Panc1 (cell line): ENCODE measurements around the gene TSHZ1.

Source experiments
- CTCF ChIP-seq: fragments of 450-650 bp; IDR thresholded peaks from 2 replicates; pipeline ENCODE4 v1.5.1; 2017; ENCODE audit warnings: mild to moderate bottlenecking
- POLR2AphosphoS5 ChIP-seq: IDR thresholded peaks from 2 replicates; pipeline ENCODE4 v1.6.1; 2012; ENCODE audit warnings: mild to moderate bottlenecking, low read depth, low read length, moderate library complexity
- REST ChIP-seq, 2 experiments: IDR thresholded peaks; 2 replicates each; pipeline ENCODE4 v1.6.1; 2011 to 2012; ENCODE audit warnings: low read depth in 2 of 2, control low read depth in 1 of 2, low read length in 1 of 2, mild to moderate bottlenecking in 1 of 2, moderate library complexity in 1 of 2; ENCODE audit not compliant: insufficient read depth in 1 of 2
- TCF7L2 ChIP-seq: IDR thresholded peaks from 2 replicates; pipeline ENCODE4 v1.6.1; 2011; ENCODE audit warnings: mild to moderate bottlenecking, low read depth, low read length, inconsistent platforms

GRCh38 chr18:75319905-75320304 lies 109.3 kb downstream of the TSHZ1 start:
- no peak for TF ChIP-seq CTCF
- TF ChIP-seq POLR2AphosphoS5 = no peak
- TF ChIP-seq REST (IDR thresholded peaks at IDR 0.05; ENCODE audit: insufficient read depth in 1 of 2, low read depth in 2 of 2, low read length in 1 of 2) = no peak
- no peak for TF ChIP-seq TCF7L2
